T-helper 1 cell treated with Interleukin-12 subunit alpha and Interleukin-12 subunit beta and Interleukin-4 antibody, amounts not matched to agents 30 μg/mL and 1 μg/mL, for 36 hours (primary cell): Measurements from ENCODE around the gene GNAT2.

Experiments used
- H3K27ac Mint-ChIP-seq: one replicate; pipeline ENCODE4 v1.8.0; 2021; ENCODE audit warnings: mild to moderate bottlenecking, mixed read lengths
- H3K27me3 Mint-ChIP-seq: one replicate; pipeline ENCODE4 v1.8.0; 2021; ENCODE audit warnings: low read depth, mixed read lengths
- H3K36me3 Mint-ChIP-seq: one replicate; pipeline ENCODE4 v1.8.0; 2021; ENCODE audit warnings: low read depth, mixed read lengths
- H3K4me1 Mint-ChIP-seq: one replicate; pipeline ENCODE4 v1.8.0; 2021; ENCODE audit warnings: low read depth, mixed read lengths
- H3K4me3 Mint-ChIP-seq: one replicate; pipeline ENCODE4 v1.8.0; 2021; ENCODE audit warnings: mild to moderate bottlenecking, moderate library complexity, mixed read lengths
- H3K9me3 Mint-ChIP-seq: one replicate; pipeline ENCODE4 v1.8.0; 2021; ENCODE audit warnings: mixed read lengths

GNAT2 gene

DNA sequence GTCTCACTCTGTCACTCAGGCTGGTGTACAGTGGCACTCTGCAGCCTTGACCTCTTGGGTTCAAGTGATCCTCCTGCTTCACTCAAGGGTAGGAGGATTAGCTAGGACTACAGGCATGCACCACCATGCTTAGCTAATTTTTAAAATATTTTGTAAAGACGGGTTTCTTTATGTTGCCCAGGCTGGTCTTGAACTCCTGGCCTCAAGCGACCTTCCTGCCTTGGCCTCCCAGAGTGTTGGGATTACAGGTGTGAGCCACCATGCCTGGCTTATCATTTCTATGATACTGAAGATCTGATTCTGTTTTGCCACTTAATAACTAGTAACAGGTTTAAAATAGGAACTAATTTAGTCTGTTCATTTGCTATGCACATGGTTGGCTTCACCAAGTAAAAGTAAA lies 37.4 kb downstream of the GNAT2 start:
- Mint-ChIP-seq H3K9me3 (no peaks in the 10 kb centered on the region), H3K36me3 (peaks cover 39% of the 10 kb centered on the region), H3K4me3 (no peak overlapping the region), H3K27ac (no peak overlapping the region), H3K4me1 (no peaks in the 10 kb centered on the region), H3K27me3 (no peaks in the 10 kb centered on the region)

- no peak overlapping the region for H3K27ac Mint-ChIP-seq
- H3K4me3 Mint-ChIP-seq: no peak overlapping the region
- H3K9me3 Mint-ChIP-seq: no peaks in the 10 kb centered on the region
- no peaks in the 10 kb centered on the region for H3K4me1 Mint-ChIP-seq
- peaks cover 27% of the 10 kb centered on the region for H3K36me3 Mint-ChIP-seq
- no peaks in the 10 kb centered on the region for H3K27me3 Mint-ChIP-seq
These were observed 39.9 kb downstream of the GNAT2 start for GRCh38 chr1:109579491-109579890.

DNA sequence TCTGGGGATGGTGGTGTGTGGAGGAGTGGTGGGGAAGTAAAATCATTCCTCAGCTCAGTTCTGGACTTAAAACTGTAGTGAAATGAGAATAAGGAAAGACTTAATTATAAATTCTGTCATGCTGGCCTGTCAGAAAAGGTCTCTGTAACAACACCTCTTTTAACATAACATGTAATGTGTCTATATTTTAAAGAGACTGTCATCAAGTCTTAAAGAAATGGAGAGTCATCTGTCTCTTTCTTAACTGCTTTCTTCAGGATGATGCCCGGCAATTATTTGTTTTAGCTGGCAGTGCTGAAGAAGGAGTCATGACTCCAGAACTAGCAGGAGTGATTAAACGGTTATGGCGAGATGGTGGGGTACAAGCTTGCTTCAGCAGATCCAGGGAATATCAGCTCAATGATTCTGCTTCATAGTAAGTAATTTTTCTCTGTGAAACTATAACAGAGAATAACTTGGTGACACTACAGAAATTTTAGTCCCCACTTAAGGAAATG lies 40.4 kb downstream of the GNAT2 start:
- peaks cover 26% of the 10 kb centered on the region for H3K36me3 Mint-ChIP-seq
- no peak overlapping the region for H3K4me3 Mint-ChIP-seq
- H3K27ac Mint-ChIP-seq: no peak overlapping the region
- H3K9me3 Mint-ChIP-seq: no peaks in the 10 kb centered on the region
- no peaks in the 10 kb centered on the region for H3K4me1 Mint-ChIP-seq
- no peaks in the 10 kb centered on the region for H3K27me3 Mint-ChIP-seq

DNA sequence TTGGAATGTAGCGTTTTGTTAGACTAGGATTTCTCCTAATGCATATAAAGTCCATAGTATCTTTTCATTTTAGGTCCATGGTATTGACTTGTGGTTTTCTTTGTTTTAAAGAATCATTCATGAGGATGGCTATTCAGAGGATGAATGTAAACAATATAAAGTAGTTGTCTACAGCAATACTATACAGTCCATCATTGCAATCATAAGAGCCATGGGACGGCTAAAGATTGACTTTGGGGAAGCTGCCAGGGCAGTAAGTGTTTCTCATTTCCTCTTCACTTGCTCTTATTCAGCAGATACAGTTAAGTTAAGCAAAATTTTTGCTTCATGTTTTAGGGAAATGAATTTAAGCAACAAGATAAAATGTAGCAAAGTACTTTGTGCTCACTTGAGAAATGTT lies 45.6 kb downstream of the GNAT2 start:
- no peak overlapping the region for H3K27ac Mint-ChIP-seq

GRCh38 chr1:109570414-109570813 lies 49.0 kb downstream of the GNAT2 start:
- H3K36me3 Mint-ChIP-seq: peaks cover 8% of the 10 kb centered on the region
- H3K4me1 Mint-ChIP-seq: peaks cover 18% of the 10 kb centered on the region
- H3K4me3 Mint-ChIP-seq: no peak overlapping the region
- H3K27me3 Mint-ChIP-seq: no peaks in the 10 kb centered on the region
- H3K27ac Mint-ChIP-seq: no peak overlapping the region
- H3K9me3 Mint-ChIP-seq: no peaks in the 10 kb centered on the region

More for the DNA sequence above, 45.6 kb downstream of the GNAT2 start:
- peaks cover 12% of the 10 kb centered on the region for H3K36me3 Mint-ChIP-seq
- H3K27me3 Mint-ChIP-seq: no peaks in the 10 kb centered on the region
- H3K4me1 Mint-ChIP-seq: peaks cover 9% of the 10 kb centered on the region
- no peak overlapping the region for H3K4me3 Mint-ChIP-seq
- no peaks in the 10 kb centered on the region for H3K9me3 Mint-ChIP-seq

DNA sequence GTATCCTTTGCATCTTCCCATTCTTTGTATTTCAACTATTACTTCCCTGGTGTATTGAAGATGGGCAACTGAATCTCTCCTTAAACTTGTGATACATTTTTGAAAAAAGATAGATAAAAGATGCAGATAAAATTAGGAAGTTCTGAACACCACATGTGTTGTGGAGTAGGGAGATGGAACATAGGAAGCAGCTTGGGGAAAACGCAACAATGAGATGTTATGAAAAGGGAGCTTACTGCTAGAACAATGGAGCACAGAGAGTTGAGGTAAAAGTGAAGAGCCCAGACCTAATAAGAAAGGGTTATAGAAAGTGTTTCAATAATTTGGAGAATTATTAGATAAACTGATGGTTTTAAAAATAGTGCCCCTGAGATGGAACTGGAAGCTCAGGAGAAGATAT lies 50.1 kb downstream of the GNAT2 start:
- no peak overlapping the region for H3K4me3 Mint-ChIP-seq
- H3K27ac Mint-ChIP-seq: no peak overlapping the region
- no peaks in the 10 kb centered on the region for H3K27me3 Mint-ChIP-seq
- H3K36me3 Mint-ChIP-seq: peaks cover 5% of the 10 kb centered on the region
- H3K4me1 Mint-ChIP-seq: peaks cover 19% of the 10 kb centered on the region
- H3K9me3 Mint-ChIP-seq: no peaks in the 10 kb centered on the region

- Mint-ChIP-seq H3K27me3 (no peaks in the 10 kb centered on the region), H3K36me3 (peaks cover 5% of the 10 kb centered on the region), H3K4me1 (peaks cover 24% of the 10 kb centered on the region), H3K27ac (no peak overlapping the region), H3K9me3 (no peaks in the 10 kb centered on the region), H3K4me3 (no peak overlapping the region)
These were observed 51.3 kb downstream of the GNAT2 start for GRCh38 chr1:109567877-109568672.

GRCh38 chr1:109566982-109567381 lies 52.4 kb downstream of the GNAT2 start:
- no peak overlapping the region for H3K4me3 Mint-ChIP-seq
- H3K9me3 Mint-ChIP-seq: no peaks in the 10 kb centered on the region
- no peak overlapping the region for H3K27ac Mint-ChIP-seq
- H3K27me3 Mint-ChIP-seq: no peaks in the 10 kb centered on the region
- H3K36me3 Mint-ChIP-seq: no peaks in the 10 kb centered on the region
- peaks cover 15% of the 10 kb centered on the region for H3K4me1 Mint-ChIP-seq

DNA sequence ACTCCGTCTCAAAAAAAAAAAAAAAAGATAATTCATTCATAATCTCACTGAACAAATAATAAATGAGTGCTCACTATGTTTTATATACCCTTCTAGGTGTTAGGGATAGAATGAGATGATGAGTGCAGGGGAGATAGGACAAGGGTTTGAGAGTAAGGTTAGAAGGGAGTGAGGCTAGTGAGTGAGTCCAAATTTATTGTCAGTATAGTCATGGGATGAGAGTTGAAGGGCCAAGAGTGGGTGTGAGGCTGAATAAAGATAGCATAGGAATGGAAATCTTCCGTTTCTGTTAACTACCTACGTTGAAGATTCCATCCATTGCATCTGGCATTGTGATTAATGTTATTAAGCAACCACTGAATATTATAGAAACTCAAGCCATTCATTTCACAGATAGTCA lies 54.2 kb downstream of the GNAT2 start:
- Mint-ChIP-seq H3K27ac (no peak overlapping the region), H3K9me3 (no peaks in the 10 kb centered on the region), H3K27me3 (no peaks in the 10 kb centered on the region), H3K4me1 (peaks cover 22% of the 10 kb centered on the region), H3K36me3 (no peaks in the 10 kb centered on the region), H3K4me3 (no peak overlapping the region)

DNA sequence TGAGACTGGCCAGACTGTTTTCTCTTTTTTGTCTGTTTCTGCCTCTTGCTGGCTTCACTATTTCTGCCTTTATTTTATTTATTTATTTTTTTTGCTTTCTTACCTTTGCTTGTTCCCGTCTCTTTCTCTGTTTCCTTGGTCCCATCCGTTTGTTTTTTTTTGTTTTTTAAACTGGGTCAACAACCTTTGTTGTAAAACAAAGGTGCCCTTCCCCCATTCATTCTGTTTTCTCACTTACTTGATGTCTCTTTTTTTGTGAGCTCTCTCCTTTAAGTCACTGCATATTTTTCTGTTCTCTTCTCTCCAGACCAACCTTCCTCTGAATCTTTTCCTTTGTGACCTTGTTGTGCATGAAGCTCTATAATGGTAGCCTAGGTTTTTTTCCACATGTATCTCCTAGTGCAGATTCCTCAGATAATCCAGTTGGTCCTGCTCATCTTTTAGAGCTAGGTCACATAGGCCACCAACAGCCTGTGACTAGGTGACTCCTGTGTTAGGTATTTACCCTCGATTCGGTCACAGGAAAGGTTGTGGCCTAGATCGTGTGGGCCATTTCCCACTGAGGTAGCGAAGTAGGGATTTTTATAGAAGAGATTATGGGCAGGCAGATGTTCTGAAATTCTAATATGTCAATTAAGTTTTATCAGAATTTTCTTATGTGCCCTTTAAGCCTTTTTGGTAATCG lies 55.1 kb downstream of the GNAT2 start:
- Mint-ChIP-seq H3K4me3 (no peak overlapping the region), H3K36me3 (no peaks in the 10 kb centered on the region), H3K4me1 (peaks cover 26% of the 10 kb centered on the region), H3K9me3 (no peaks in the 10 kb centered on the region), H3K27ac (no peak overlapping the region), H3K27me3 (no peaks in the 10 kb centered on the region)

DNA sequence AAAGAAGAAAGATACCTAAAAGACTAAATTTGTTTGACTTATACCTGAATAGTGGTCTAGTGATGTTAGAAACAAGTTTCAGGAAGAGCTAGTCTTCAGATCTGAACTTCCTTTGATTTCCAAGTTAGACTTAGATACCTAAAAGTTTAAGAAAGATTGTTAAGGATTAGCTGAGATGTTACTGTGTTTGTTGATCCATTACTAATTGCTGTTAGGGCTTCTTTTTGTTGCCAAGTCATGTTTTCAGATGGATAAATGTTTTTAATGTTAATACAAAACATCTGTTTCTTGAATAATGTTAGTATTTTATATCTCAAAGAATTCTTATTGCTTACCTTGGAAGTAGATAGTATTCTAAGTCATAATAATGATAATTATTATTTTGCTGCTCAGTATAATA lies 59.4 kb downstream of the GNAT2 start:
- H3K4me1 Mint-ChIP-seq: peaks cover 24% of the 10 kb centered on the region
- no peaks in the 10 kb centered on the region for H3K9me3 Mint-ChIP-seq
- H3K27me3 Mint-ChIP-seq: no peaks in the 10 kb centered on the region
- H3K27ac Mint-ChIP-seq: no peak overlapping the region
- no peak overlapping the region for H3K4me3 Mint-ChIP-seq
- H3K36me3 Mint-ChIP-seq: peaks cover 7% of the 10 kb centered on the region

DNA sequence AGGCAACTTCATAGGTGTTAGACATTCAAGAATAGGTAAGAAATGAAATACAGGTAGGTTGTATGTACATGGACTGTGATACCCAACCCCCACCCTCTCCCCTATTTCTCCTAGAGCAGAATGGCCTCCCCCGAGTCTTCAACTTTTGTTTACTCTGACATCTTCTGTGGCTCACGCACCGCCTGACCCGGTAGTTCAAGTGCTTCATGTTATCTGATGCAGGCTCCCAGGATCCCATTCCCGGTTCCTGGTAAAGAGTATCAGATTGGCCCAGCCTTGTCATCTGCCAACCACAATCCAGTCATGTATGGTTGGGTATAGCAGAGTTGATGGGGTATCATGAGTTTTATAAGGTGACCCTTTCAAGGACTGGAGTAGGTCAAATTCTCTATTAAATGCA lies 61.9 kb downstream of the GNAT2 start:
- Mint-ChIP-seq H3K9me3 (no peaks in the 10 kb centered on the region), H3K36me3 (peaks cover 14% of the 10 kb centered on the region), H3K4me3 (no peak overlapping the region), H3K27me3 (no peaks in the 10 kb centered on the region), H3K27ac (no peak overlapping the region), H3K4me1 (peaks cover 33% of the 10 kb centered on the region)

DNA sequence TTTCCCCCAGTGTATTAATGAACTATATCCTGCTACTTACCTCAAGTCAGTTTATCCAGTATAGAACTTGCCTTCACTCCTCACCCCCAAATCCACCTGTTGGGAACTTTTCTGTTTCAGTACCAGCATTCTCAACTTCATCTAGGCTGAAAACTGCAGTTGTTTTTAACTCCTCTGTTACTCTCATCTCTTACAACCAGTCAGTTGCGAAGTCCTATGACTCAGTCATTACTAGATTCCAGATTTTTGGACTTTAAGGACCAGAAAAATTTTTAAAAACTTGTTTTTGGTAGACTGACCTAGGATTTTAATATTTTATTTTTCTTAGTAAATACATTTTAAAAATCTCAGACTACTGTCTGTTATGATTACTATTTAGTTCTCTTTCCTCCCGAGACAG lies 62.9 kb downstream of the GNAT2 start:
- Mint-ChIP-seq H3K4me3 (no peak overlapping the region), H3K27ac (no peak overlapping the region)

More for the DNA sequence above, 62.9 kb downstream of the GNAT2 start:
- peaks cover 16% of the 10 kb centered on the region for H3K36me3 Mint-ChIP-seq
- H3K4me1 Mint-ChIP-seq: peaks cover 32% of the 10 kb centered on the region
- no peaks in the 10 kb centered on the region for H3K9me3 Mint-ChIP-seq
- no peaks in the 10 kb centered on the region for H3K27me3 Mint-ChIP-seq
